Measurements from ENCODE around the gene ADRM1. TPM values are rescaled to one million over a fixed set of nuclear protein-coding genes. Genes with fewer than 3 reads are reported as not detected.

ADRM1 gene
- polyA plus RNA-seq, 2 of the 4 experiments (the other 2 are of a cell fraction), result 87.9 to 130 TPM

- TF ChIP-seq CTCF (IDR thresholded peaks at IDR 0.05) (peak; percentile 96), POLR2A (IDR thresholded peaks at IDR 0.05; ENCODE audit: low read length) (no peak), ZNF302 (CRISPR knock-in tag; IDR thresholded peaks at IDR 0.05) (no peak), RAD21 (conservative IDR thresholded peaks at IDR 0.05 in 1 of 2, IDR thresholded peaks at IDR 0.05 in 1 of 2) (peak; percentile 88 to 89), KDM5A (IDR thresholded peaks at IDR 0.05) (no peak)
These were observed 940 bp upstream of the ADRM1 start (continued) for GRCh38 chr20:62301773-62302340.

DNA sequence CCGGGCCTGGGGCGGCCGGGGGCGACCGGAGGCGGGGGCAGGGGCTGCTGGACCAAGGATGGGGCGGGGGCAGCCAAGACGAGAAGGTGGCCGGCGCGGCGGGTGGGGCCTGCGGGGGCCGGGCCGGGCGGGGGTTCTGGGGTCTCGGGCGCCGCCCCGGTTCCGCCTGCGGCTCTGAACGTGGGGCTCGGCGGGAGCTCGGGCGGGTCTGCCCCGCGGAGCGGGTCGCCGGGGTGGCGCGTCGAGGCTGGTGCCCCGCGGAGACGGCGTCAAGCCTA lies 204 bp downstream of the ADRM1 start:
- CTCF ChIA-PET, result interaction anchor here (1.1 to 8.8 kb wide), 8 partner anchors 49 to 190 kb away, joined by 4 to 93 read pairs (median 6); partner anchors contain the start of gene RPS21
- Histone ChIP-seq H3K27ac (peak overlapping the region; percentile 97 to 99), H3K4me1 (peaks cover 39% of the 10 kb centered on the region), H3K9me3 (no peaks in the 10 kb centered on the region), H3K4me2 (peak overlapping the region; percentile 92), H3K4me3 (peak overlapping the region; percentile 99)
- ATAC-seq (no peak), DNase-seq (ENCODE audit: low read depth in 1 of 2, low spot score in 1 of 2) (no peak), FAIRE-seq (no peak)
- POLR2A ChIA-PET, result interaction anchor here (0.8 to 1.7 kb wide), 5 partner anchors 63 to 391 kb away, joined by 3 to 14 read pairs (median 4); partner anchors contain the start of gene RPS21
- TF ChIP-seq KDM1A (IDR thresholded peaks at IDR 0.05; ENCODE audit: low read depth) (no peak), NR3C1 (IDR thresholded peaks at IDR 0.05) (no peak), JUN (IDR thresholded peaks at IDR 0.05) (peak in 1 of 2 experiments; percentile 86; a peak in 3 of 5 replicates), MAX (IDR thresholded peaks at IDR 0.05) (no peak), ZFP36 (IDR thresholded peaks at IDR 0.05; ENCODE audit: borderline replicate concordance, partially characterized antibody) (no peak), RAD21 (conservative IDR thresholded peaks at IDR 0.05 in 1 of 2, IDR thresholded peaks at IDR 0.05 in 1 of 2) (no peak)
- TF ChIP-seq, protein P1, sequence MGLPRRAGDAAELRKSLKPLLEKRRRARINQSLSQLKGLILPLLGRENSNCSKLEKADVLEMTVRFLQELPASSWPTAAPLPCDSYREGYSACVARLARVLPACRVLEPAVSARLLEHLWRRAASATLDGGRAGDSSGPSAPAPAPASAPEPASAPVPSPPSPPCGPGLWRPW (IDR thresholded peaks at IDR 0.05), result no peak
- no CpG with 5 or more reads among the region's 39 CpGs for WGBS (ENCODE audit: missing lambda C conversion rate)

DNA sequence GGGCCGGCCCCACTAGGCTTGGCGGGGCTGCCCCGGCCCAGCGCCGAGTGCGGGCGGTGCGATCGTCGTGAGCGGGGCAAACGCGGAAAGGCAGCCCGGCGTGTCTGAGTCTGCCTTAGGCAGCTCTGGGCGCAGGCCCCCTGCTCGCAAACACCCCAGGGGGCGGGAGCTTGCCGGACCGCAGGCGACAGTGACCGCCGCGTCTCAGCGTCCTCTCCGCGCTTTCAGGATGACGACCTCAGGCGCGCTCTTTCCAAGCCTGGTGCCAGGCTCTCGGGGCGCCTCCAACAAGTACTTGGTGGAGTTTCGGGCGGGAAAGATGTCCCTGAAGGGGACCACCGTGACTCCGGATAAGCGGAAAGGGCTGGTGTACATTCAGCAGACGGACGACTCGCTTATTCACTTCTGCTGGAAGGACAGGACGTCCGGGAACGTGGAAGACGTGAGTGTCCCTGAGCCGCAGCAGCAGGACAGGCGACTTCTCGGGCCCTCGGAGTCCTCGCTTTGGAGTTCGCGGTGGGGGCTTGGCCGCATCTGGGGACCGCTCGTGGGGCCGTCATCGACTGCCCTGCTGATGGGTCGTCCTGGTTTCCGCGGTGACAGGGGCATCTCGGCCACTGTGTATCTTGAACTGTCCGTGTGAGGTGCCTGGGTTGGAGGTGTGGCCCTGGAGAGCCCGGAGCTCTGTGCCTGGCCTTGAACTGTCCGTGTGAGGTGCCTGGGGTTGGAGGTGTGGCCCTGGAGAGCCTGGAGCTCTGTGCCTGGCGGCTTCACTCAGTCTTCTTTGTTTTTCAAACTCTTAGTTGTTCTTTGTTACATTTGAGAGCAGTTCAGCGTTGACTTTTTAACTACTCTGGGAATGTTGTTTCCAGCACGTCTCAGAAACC lies 786 bp downstream of the ADRM1 start:
- H3K4me2 ChIP-seq, result peak overlapping the region; percentile 92
- peak; percentile 7 to 25; a peak in 5 of 6 replicates for ATAC-seq
- CTCF ChIA-PET, result interaction anchor here (0.6 to 8.8 kb wide), 6 partner anchors 60 to 115 kb away, joined by 3 to 93 read pairs (median 8); partner anchors contain the start of gene RPS21

More for the DNA sequence above, 786 bp downstream of the ADRM1 start:
- FAIRE-seq (no peak), DNase-seq (ENCODE audit: low read depth in 1 of 2, low spot score in 1 of 2) (peak in 1 of 2 experiments; percentile 69)
- WGBS (ENCODE audit: missing lambda C conversion rate), result 3% methylated on average over 30 of the region's 66 CpGs
- peak; percentile 44; the same call in 1 of the 2 replicates for TF ChIP-seq FOSB (CRISPR knock-in tag; IDR thresholded peaks at IDR 0.05)
- TF ChIP-seq PBX3 (IDR thresholded peaks at IDR 0.05), result peak; percentile 37
- TF ChIP-seq, protein P2, sequence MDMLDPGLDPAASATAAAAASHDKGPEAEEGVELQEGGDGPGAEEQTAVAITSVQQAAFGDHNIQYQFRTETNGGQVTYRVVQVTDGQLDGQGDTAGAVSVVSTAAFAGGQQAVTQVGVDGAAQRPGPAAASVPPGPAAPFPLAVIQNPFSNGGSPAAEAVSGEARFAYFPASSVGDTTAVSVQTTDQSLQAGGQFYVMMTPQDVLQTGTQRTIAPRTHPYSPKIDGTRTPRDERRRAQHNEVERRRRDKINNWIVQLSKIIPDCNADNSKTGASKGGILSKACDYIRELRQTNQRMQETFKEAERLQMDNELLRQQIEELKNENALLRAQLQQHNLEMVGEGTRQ (IDR thresholded peaks at IDR 0.05), result no peak
- no peak for TF ChIP-seq MAFK (IDR thresholded peaks at IDR 0.05; ENCODE audit: partially characterized antibody)
- TF ChIP-seq MAX (IDR thresholded peaks at IDR 0.05), result peak; percentile 21
- no peak for TF ChIP-seq ATOH8 (CRISPR knock-in tag; IDR thresholded peaks at IDR 0.05; ENCODE audit: low read depth)
- 0 out of 2 replicates have a peak, but pooled peaks have one; percentile 22 for TF ChIP-seq TFCP2L1 (CRISPR knock-in tag; IDR thresholded peaks at IDR 0.05)
- Histone ChIP-seq H3K4me1 (peaks cover 45% of the 10 kb centered on the region), H3K27ac (peak overlapping the region; percentile 97 to 99), H3K4me3 (peak overlapping the region; percentile 99), H3K9me3 (no peaks in the 10 kb centered on the region)
- POLR2A ChIA-PET, result interaction anchor here (0.9 to 1.7 kb wide), 5 partner anchors 46 to 83 kb away, joined by 3 to 4 read pairs (median 3); partner anchors contain the start of gene RPS21
